Measurements from ENCODE around the gene CCDC6. TPM values are rescaled to one million over a fixed set of nuclear protein-coding genes. Genes with fewer than 3 reads are reported as not detected.
"Not testable (repeated sequence)": the region's sequence is repeated elsewhere in the genome, so short reads cannot be mapped to it uniquely, and the experiment has no call there.

CCDC6 gene
- total and polyA plus RNA-seq, 5 experiments from 2014 or later = 3.6 to 23.6 (median 4.4) TPM

- POLR2A ChIA-PET = no interaction called here
- H3K36me3 Mint-ChIP-seq = peaks cover 0 to 2% (median 0%) of the 10 kb centered on the region in 3 donors
- H3K4me3 Mint-ChIP-seq = no peak overlapping the region
- ATAC-seq (no peak), DNase-seq (no peak)
- H3K9me3 Mint-ChIP-seq = no peaks in the 10 kb centered on the region
- no peak overlapping the region for H3K27ac Mint-ChIP-seq
- H3K4me1 Mint-ChIP-seq = peaks cover 45 to 95% (median 79%) of the 10 kb centered on the region in 4 donors
- H3K27me3 Mint-ChIP-seq = no peaks in the 10 kb centered on the region
These were observed 29.7 kb downstream of the CCDC6 start for GRCh38 chr10:59876695-59877094.

GRCh38 chr10:59876208-59876607 is 30.1 kb downstream of the CCDC6 start:
- H3K9me3 Mint-ChIP-seq, H3K4me3 Mint-ChIP-seq, H3K27ac Mint-ChIP-seq, DNase-seq, ATAC-seq, H3K27me3 Mint-ChIP-seq, H3K36me3 Mint-ChIP-seq: not testable (repeated sequence)
- H3K4me1 Mint-ChIP-seq = peaks cover 41 to 93% (median 76%) of the 10 kb centered on the region in 4 donors
- POLR2A ChIA-PET = interaction anchor here (0.7 kb wide), 1 partner anchor 17 kb away, joined by 3 read pairs; no protein-coding TSS in a partner anchor

GRCh38 chr10:59873896-59874295 is 32.5 kb downstream of the CCDC6 start:
- Mint-ChIP-seq H3K9me3 (no peaks in the 10 kb centered on the region), H3K36me3 (no peaks in the 10 kb centered on the region), H3K4me3 (no peak overlapping the region), H3K4me1 (peaks cover 36 to 85% (median 72%) of the 10 kb centered on the region in 4 donors), H3K27me3 (no peaks in the 10 kb centered on the region), H3K27ac (peak overlapping the region in 4 of 10 donors; percentile 1 to 70 (median 8))
- DNase-seq (no peak), ATAC-seq (no peak)
- POLR2A ChIA-PET = interaction anchor here (1.9 kb wide), 1 partner anchor 32 kb away, joined by 6 read pairs; the partner anchor contains the start of gene CCDC6

- POLR2A ChIA-PET = interaction anchor here (1.9 kb wide), 1 partner anchor 33 kb away, joined by 6 read pairs; the partner anchor contains the start of gene CCDC6
- Mint-ChIP-seq H3K36me3 (no peaks in the 10 kb centered on the region), H3K4me1 (peaks cover 37 to 85% (median 73%) of the 10 kb centered on the region in 4 donors), H3K27me3 (no peaks in the 10 kb centered on the region), H3K27ac (peak overlapping the region in 8 of 10 donors; percentile 12 to 89 (median 55)), H3K9me3 (no peaks in the 10 kb centered on the region), H3K4me3 (peak overlapping the region in 8 of 10 donors; percentile 9 to 67 (median 60))
- ATAC-seq (peak in 1 of 2 donors; percentile 48), DNase-seq (peak in 1 of 10 donors; percentile 10)
These were observed 33.4 kb downstream of the CCDC6 start for GRCh38 chr10:59872892-59873463.

- no peak overlapping the region for H3K4me3 Mint-ChIP-seq
- no peaks in the 10 kb centered on the region for H3K9me3 Mint-ChIP-seq
- no peaks in the 10 kb centered on the region for H3K27me3 Mint-ChIP-seq
- H3K36me3 Mint-ChIP-seq = no peaks in the 10 kb centered on the region
- POLR2A ChIA-PET = no interaction called here
- H3K4me1 Mint-ChIP-seq = peaks cover 44 to 88% (median 85%) of the 10 kb centered on the region in 4 donors
- ATAC-seq (no peak), DNase-seq (no peak)
- peak overlapping the region in 3 of 10 donors; percentile 11 to 74 (median 34) for H3K27ac Mint-ChIP-seq
These were observed 36.2 kb downstream of the CCDC6 start for GRCh38 chr10:59870152-59870551.

GRCh38 chr10:59869594-59869940 is 36.8 kb downstream of the CCDC6 start:
- no peaks in the 10 kb centered on the region for H3K9me3 Mint-ChIP-seq
- H3K4me3 Mint-ChIP-seq = no peak overlapping the region
- peak overlapping the region in 3 of 10 donors; percentile 4 to 74 (median 23) for H3K27ac Mint-ChIP-seq
- peaks cover 47 to 89% (median 87%) of the 10 kb centered on the region in 4 donors for H3K4me1 Mint-ChIP-seq
- H3K27me3 Mint-ChIP-seq = no peaks in the 10 kb centered on the region
- POLR2A ChIA-PET = no interaction called here
- DNase-seq (no peak), ATAC-seq (no peak)
- H3K36me3 Mint-ChIP-seq = no peaks in the 10 kb centered on the region

GRCh38 chr10:59868696-59869593 is 37.4 kb downstream of the CCDC6 start:
- POLR2A ChIA-PET = no interaction called here
- Mint-ChIP-seq H3K27me3 (no peaks in the 10 kb centered on the region), H3K9me3 (no peaks in the 10 kb centered on the region), H3K4me3 (no peak overlapping the region), H3K27ac (peak overlapping the region in 4 of 10 donors; percentile 20 to 49 (median 36)), H3K4me1 (peaks cover 46 to 89% (median 87%) of the 10 kb centered on the region in 4 donors), H3K36me3 (no peaks in the 10 kb centered on the region)
- no peak for ATAC-seq
- DNase-seq = no peak

- peaks cover 39 to 80% (median 77%) of the 10 kb centered on the region in 4 donors for H3K4me1 Mint-ChIP-seq
- no peaks in the 10 kb centered on the region for H3K27me3 Mint-ChIP-seq
- no peak for DNase-seq
- no peak overlapping the region for H3K4me3 Mint-ChIP-seq
- H3K36me3 Mint-ChIP-seq = no peaks in the 10 kb centered on the region
- no peak for ATAC-seq
- H3K9me3 Mint-ChIP-seq = no peaks in the 10 kb centered on the region
- POLR2A ChIA-PET = no interaction called here
- H3K27ac Mint-ChIP-seq = peak overlapping the region in 1 of 10 donors; percentile 44
These were observed 38.8 kb downstream of the CCDC6 start for GRCh38 chr10:59867590-59867989.

- ATAC-seq (peak; percentile 46), DNase-seq (peak in 3 of 10 donors; percentile 5 to 30 (median 25))
- Mint-ChIP-seq H3K4me1 (peaks cover 42 to 79% (median 73%) of the 10 kb centered on the region in 4 donors), H3K9me3 (no peaks in the 10 kb centered on the region), H3K27ac (peak overlapping the region; percentile 68 to 89 (median 80)), H3K36me3 (peaks cover 9 to 12% (median 10%) of the 10 kb centered on the region in 3 donors), H3K4me3 (peak overlapping the region; percentile 48 to 75 (median 66)), H3K27me3 (no peaks in the 10 kb centered on the region)
- POLR2A ChIA-PET = interaction anchor here (0.9 kb wide), 1 partner anchor 42 kb away, joined by 5 read pairs; the partner anchor contains the start of gene CCDC6
These were observed 41.3 kb downstream of the CCDC6 start for GRCh38 chr10:59865101-59865500.

GRCh38 chr10:59864141-59864962 is 42.0 kb downstream of the CCDC6 start:
- H3K4me3 Mint-ChIP-seq = peak overlapping the region; percentile 48 to 75 (median 66)
- DNase-seq (peak in 7 of 10 donors; percentile 15 to 63 (median 34)), ATAC-seq (peak; percentile 77 to 89)
- H3K4me1 Mint-ChIP-seq = peaks cover 39 to 77% (median 72%) of the 10 kb centered on the region in 4 donors
- no peaks in the 10 kb centered on the region for H3K27me3 Mint-ChIP-seq
- POLR2A ChIA-PET = interaction anchor here (0.9 kb wide), 1 partner anchor 42 kb away, joined by 5 read pairs; the partner anchor contains the start of gene CCDC6
- peaks cover 0 to 2% (median 0%) of the 10 kb centered on the region in 9 donors for H3K9me3 Mint-ChIP-seq
- H3K27ac Mint-ChIP-seq = peak overlapping the region; percentile 68 to 89 (median 80)
- peaks cover 9 to 16% (median 14%) of the 10 kb centered on the region in 3 donors for H3K36me3 Mint-ChIP-seq

GRCh38 chr10:59859570-59859969 is 46.8 kb downstream of the CCDC6 start:
- ATAC-seq = no peak
- Mint-ChIP-seq H3K9me3 (peaks cover 0 to 2% (median 0%) of the 10 kb centered on the region in 9 donors), H3K27ac (no peak overlapping the region), H3K4me3 (peak overlapping the region in 2 of 10 donors; percentile 24 to 45), H3K36me3 (peaks cover 9 to 16% (median 14%) of the 10 kb centered on the region in 3 donors), H3K4me1 (peaks cover 20 to 66% (median 59%) of the 10 kb centered on the region in 4 donors), H3K27me3 (no peaks in the 10 kb centered on the region)
- no peak for DNase-seq
- POLR2A ChIA-PET = no interaction called here

GRCh38 chr10:59857921-59858320 is 48.4 kb downstream of the CCDC6 start:
- POLR2A ChIA-PET = no interaction called here
- H3K27ac Mint-ChIP-seq = peak overlapping the region in 1 of 10 donors; percentile 14
- H3K9me3 Mint-ChIP-seq = peaks cover 0 to 4% (median 0%) of the 10 kb centered on the region in 9 donors
- H3K4me1 Mint-ChIP-seq = peaks cover 28 to 72% (median 62%) of the 10 kb centered on the region in 4 donors
- DNase-seq (no peak), ATAC-seq (no peak)
- no peak overlapping the region for H3K4me3 Mint-ChIP-seq
- H3K36me3 Mint-ChIP-seq = peaks cover 9 to 21% (median 14%) of the 10 kb centered on the region in 3 donors
- H3K27me3 Mint-ChIP-seq = no peaks in the 10 kb centered on the region
